NK-92 (cell line): ENCODE data around the gene SESN1.

Experiments
- DNase-seq: peaks from one replicate; lab custom pipeline; 2025; ENCODE audit not compliant: unreplicated experiment; lab: John Stamatoyannopoulos, UW

The SESN1 gene

GRCh38 chr6:108942556-108943492 lies 151.8 kb downstream of the SESN1 start:
- DNase-seq: no peak

DNA sequence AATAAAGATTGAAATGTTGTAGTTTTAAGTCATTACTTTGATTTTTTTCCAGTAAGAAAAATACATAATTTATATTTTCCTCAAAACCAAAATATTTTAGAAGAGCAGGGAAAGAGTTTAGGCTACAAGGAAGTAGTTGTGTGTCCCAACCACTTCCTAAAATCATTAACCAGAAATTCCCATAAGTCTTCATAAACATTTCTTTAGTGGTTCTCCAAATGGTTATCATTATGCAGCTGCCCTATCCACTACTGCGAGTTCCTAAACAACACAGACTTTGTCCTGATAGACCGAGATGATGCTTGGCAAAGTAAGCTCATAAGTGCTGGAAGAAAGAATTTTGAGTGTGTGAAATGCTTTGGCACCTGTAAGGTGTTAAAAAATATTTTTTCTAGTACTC lies 152.8 kb downstream of the SESN1 start:
- no peak for DNase-seq

DNA sequence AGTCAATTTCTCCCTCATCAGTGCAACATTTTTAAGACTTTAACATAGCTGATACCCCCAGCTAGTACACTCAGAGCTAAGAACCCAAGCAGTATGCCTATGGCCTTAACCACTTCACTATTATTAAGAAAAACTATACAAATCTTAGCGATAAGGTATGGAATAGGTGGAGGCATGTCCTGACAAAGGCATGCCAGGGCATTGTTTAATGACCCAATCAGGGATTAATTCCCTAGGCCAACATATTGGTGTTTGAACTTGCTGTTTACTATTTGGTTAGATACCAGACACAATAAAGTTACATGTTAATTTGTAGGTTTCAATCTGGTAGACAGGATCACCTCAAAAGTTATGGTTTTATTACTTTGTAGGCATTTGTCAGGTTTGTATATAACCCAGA lies 153.4 kb downstream of the SESN1 start:
- no peak for DNase-seq

- DNase-seq: no peak
These were observed 153.9 kb downstream of the SESN1 start for GRCh38 chr6:108940741-108941140.

- no peak for DNase-seq
These were observed 157.5 kb downstream of the SESN1 start for GRCh38 chr6:108937170-108937569.
